GM23248 (cell line): Measurements from ENCODE around the gene TRAF2. TPM values are rescaled to one million over a fixed set of nuclear protein-coding genes. Genes with fewer than 3 reads are reported as not detected.
"Not testable (repeated sequence)": the region's sequence is repeated elsewhere in the genome, so short reads cannot be mapped to it uniquely, and the experiment has no call there.

Experiments used
- DNase-seq: peaks from one replicate; pipeline ENCODE4 v3.0.0-alpha.2; 2015
- H2AFZ ChIP-seq: fragments of 200-600 bp; sonication (generic); 2 replicates; pipeline ENCODE4 v1.6.1; 2016; ENCODE audit warnings: antibody characterized with exemption
- H3F3A ChIP-seq: fragments of 200-600 bp; sonication (generic); 2 replicates; pipeline ENCODE4 v1.6.1; 2016; ENCODE audit warnings: mild to moderate bottlenecking, antibody characterized with exemption, mixed run types; ENCODE audit not compliant: insufficient read depth
- H3K27ac ChIP-seq: fragments of 200-600 bp; sonication (generic); 2 replicates; pipeline ENCODE4 v1.5.1; 2016; ENCODE audit warnings: mild to moderate bottlenecking
- H3K27me3 ChIP-seq: fragments of 200-600 bp; sonication (generic); replicated peaks from 2 replicates; pipeline ENCODE4 v1.6.1; 2016; ENCODE audit warnings: mild to moderate bottlenecking; ENCODE audit not compliant: insufficient read depth
- H3K36me3 ChIP-seq: fragments of 200-600 bp; sonication (generic); 2 replicates; pipeline ENCODE4 v1.6.1; 2016; ENCODE audit warnings: low read depth, mild to moderate bottlenecking
- H3K4me1 ChIP-seq: fragments of 200-600 bp; sonication (generic); 2 replicates; pipeline ENCODE4 v1.6.1; 2016; ENCODE audit warnings: mild to moderate bottlenecking; ENCODE audit not compliant: insufficient read depth
- H3K4me2 ChIP-seq: fragments of 200-600 bp; sonication (generic); one replicate; pipeline ENCODE4 v1.6.1; 2016; ENCODE audit warnings: mild to moderate bottlenecking; ENCODE audit not compliant: unreplicated experiment
- H3K4me3 ChIP-seq: fragments of 200-600 bp; sonication (generic); 2 replicates; pipeline ENCODE4 v1.5.1; 2016; ENCODE audit warnings: mild to moderate bottlenecking
- H3K79me2 ChIP-seq: fragments of 200-600 bp; sonication (generic); 2 replicates; pipeline ENCODE4 v1.6.1; 2016; ENCODE audit warnings: mild to moderate bottlenecking; ENCODE audit not compliant: insufficient read depth
- H3K9ac ChIP-seq: fragments of 200-600 bp; sonication (generic); 2 replicates; pipeline ENCODE4 v1.6.1; 2016; ENCODE audit warnings: mild to moderate bottlenecking
- H3K9me2 ChIP-seq: fragments of 200-600 bp; sonication (generic); 2 replicates; pipeline ENCODE4 v1.6.1; 2016; ENCODE audit warnings: mixed run types, mild to moderate bottlenecking, moderate library complexity; ENCODE audit not compliant: insufficient read depth
- H3K9me3 ChIP-seq: fragments of 200-600 bp; sonication (generic); one replicate; pipeline ENCODE4 v1.6.1; 2017; ENCODE audit warnings: low read depth
- H4K20me1 ChIP-seq: fragments of 200-600 bp; sonication (generic); 2 replicates; pipeline ENCODE4 v1.6.0; 2016; ENCODE audit not compliant: insufficient read depth
- EZH2 ChIP-seq: fragments of 200-600 bp; sonication (generic); IDR thresholded peaks from 2 replicates; pipeline ENCODE4 v1.6.1; 2018; ENCODE audit warnings: antibody characterized with exemption, mild to moderate bottlenecking; ENCODE audit not compliant: insufficient read depth, poor library complexity, severe bottlenecking
- EZH2phosphoT487 ChIP-seq: fragments of 200-600 bp; sonication (generic); IDR thresholded peaks from 2 replicates; pipeline ENCODE4 v1.6.1; 2018; ENCODE audit warnings: antibody characterized with exemption, moderate library complexity, mild to moderate bottlenecking, low read depth; ENCODE audit not compliant: insufficient read depth
- WGBS, 2 experiments: methylation state at CpG; one replicate each; pipeline ENCODE4 v1.1.6; 2015 to 2017; ENCODE audit warnings: low lambda C conversion rate in 2 of 2, low coverage in 1 of 2; ENCODE audit errors: missing lambda C conversion rate in 2 of 2; 5-methylcytosine and 5-hydroxymethylcytosine counted together
- in situ Hi-C: fragments of 300-500 bp; cut with MboI; formaldehyde crosslinking; loops from 2 replicates; pipeline ENCODE4 v1.15.0; 2020
- polyA plus RNA-seq: library from polyadenylated mRNA; unstranded; fragments of >200 nt; fragmentation: Nextera tagmentation; extraction: Ambion mirVana; gene quantifications from 2 replicates; pipeline ENCODE4 v1.2.1, GENCODE V29; 2016
- total RNA-seq: library from RNA; depleted of rRNA; stranded (reverse); fragments of >200 nt; shearing (Covaris generic); gene quantifications from 2 replicates; pipeline ENCODE4 v1.2.3, GENCODE V29; 2014; rRNA removed

The TRAF2 gene
- total RNA-seq (8.1 and 11.5 TPM in 2 replicates), polyA plus RNA-seq (14.3 and 15.0 TPM in 2 replicates)

- peak within 1 kb of the TSS; percentile 89 for H3K4me3 ChIP-seq
- in situ Hi-C loops = no loop called here
- H3K4me2 ChIP-seq = peak within 1 kb of the TSS; percentile 94
- no peaks in the 10 kb centered on the region for H4K20me1 ChIP-seq
- H3K79me2 ChIP-seq = peaks cover 44% of the 10 kb centered on the region
- no peaks in the 10 kb centered on the region for H3K9me2 ChIP-seq
- H3K27ac ChIP-seq = peak within 1 kb of the TSS; percentile 42
- peak within 1 kb of the TSS; percentile 93 for H2AFZ ChIP-seq
- TF ChIP-seq EZH2phosphoT487 (no peak), EZH2 (no peak)
- H3F3A ChIP-seq = 0 out of 2 replicates have a peak, but pooled peaks cover 9% of the 10 kb centered on the region
- 2% methylated on average over 54 to 62 of the region's 88 CpGs for WGBS, 2 experiments
- no peaks in the 10 kb centered on the region for H3K27me3 ChIP-seq
- peak; percentile 99 for DNase-seq
- H3K9ac ChIP-seq = peak within 1 kb of the TSS; percentile 85
- peaks cover 10% of the 10 kb centered on the region for H3K4me1 ChIP-seq
- no peaks in the 10 kb centered on the region for H3K36me3 ChIP-seq
- no peaks in the 10 kb centered on the region for H3K9me3 ChIP-seq
Measured at GRCh38 chr9:136885950-136886578, at the start of gene TRAF2. Gene TRAF2 (plus strand): TSS chr9:136886516. CDS start chr9:136898741, 12,225 bp downstream.

GRCh38 chr9:136837146-136837855 lies 49.0 kb upstream of the TRAF2 start:
- no peaks in the 10 kb centered on the region for H4K20me1 ChIP-seq
- no peak overlapping the region for H2AFZ ChIP-seq
- H3K36me3 ChIP-seq = no peaks in the 10 kb centered on the region
- TF ChIP-seq EZH2 (no peak), EZH2phosphoT487 (no peak)
- no peak overlapping the region for H3K4me3 ChIP-seq
- H3F3A ChIP-seq = no peaks in the 10 kb centered on the region
- H3K4me1 ChIP-seq = peaks cover 13% of the 10 kb centered on the region
- H3K9me3 ChIP-seq = no peaks in the 10 kb centered on the region
- no peaks in the 10 kb centered on the region for H3K9me2 ChIP-seq
- H3K27me3 ChIP-seq = no peaks in the 10 kb centered on the region
- H3K4me2 ChIP-seq = no peak overlapping the region
- WGBS, 2 experiments = 87 to 92% methylated on average over 17 to 27 of the region's 27 CpGs
- in situ Hi-C loops = no loop called here
- DNase-seq = no peak
- H3K79me2 ChIP-seq = no peaks in the 10 kb centered on the region
- no peak overlapping the region for H3K9ac ChIP-seq
- H3K27ac ChIP-seq = no peak overlapping the region

DNA sequence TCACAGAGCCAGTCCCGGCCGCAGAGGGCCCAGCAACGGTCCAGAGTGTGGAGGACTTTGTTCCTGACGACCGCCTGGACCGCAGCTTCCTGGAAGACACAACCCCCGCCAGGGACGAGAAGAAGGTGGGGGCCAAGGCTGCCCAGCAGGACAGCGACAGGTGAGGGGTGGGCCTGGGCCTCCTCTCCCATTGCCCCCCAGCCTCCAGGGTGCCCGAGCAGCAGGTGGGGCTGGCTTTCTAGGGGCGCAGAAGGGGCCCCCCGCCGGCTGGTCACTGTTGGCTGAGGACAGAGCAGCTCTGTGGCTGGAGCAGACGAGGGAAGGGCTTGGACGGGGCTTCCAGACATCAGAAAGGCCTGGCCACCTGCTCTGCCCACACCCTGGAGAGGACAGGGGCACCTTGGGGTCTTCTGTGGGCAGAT lies 48.4 kb upstream of the TRAF2 start:
- peaks cover 13% of the 10 kb centered on the region for H3K4me1 ChIP-seq
- H3K36me3 ChIP-seq, H3K4me3 ChIP-seq, H4K20me1 ChIP-seq, in situ Hi-C loops, H3K4me2 ChIP-seq, H3F3A ChIP-seq, H3K27ac ChIP-seq, H3K9ac ChIP-seq, DNase-seq, H3K27me3 ChIP-seq, H3K9me2 ChIP-seq, H3K79me2 ChIP-seq, H2AFZ ChIP-seq, H3K9me3 ChIP-seq: not testable (repeated sequence)
- 87 to 92% methylated on average over 13 to 15 of the region's 15 CpGs for WGBS, 2 experiments

- TF ChIP-seq EZH2 = no peak
- TF ChIP-seq EZH2phosphoT487 = no peak
- no peaks in the 10 kb centered on the region for H3F3A ChIP-seq
- no peaks in the 10 kb centered on the region for H3K9me3 ChIP-seq
- in situ Hi-C loops = no loop called here
- no peak for DNase-seq
- 85 to 88% methylated on average over 25 to 29 of the region's 29 CpGs for WGBS, 2 experiments
- H3K4me1 ChIP-seq = peaks cover 13% of the 10 kb centered on the region
- no peaks in the 10 kb centered on the region for H3K27me3 ChIP-seq
- no peak overlapping the region for H3K4me2 ChIP-seq
- H4K20me1 ChIP-seq = no peaks in the 10 kb centered on the region
- H3K9ac ChIP-seq = no peak overlapping the region
- no peaks in the 10 kb centered on the region for H3K36me3 ChIP-seq
- H3K9me2 ChIP-seq = no peaks in the 10 kb centered on the region
- H3K79me2 ChIP-seq = no peaks in the 10 kb centered on the region
- no peak overlapping the region for H2AFZ ChIP-seq
- H3K4me3 ChIP-seq = no peak overlapping the region
- no peak overlapping the region for H3K27ac ChIP-seq
Measured at GRCh38 chr9:136838314-136839228, 47.7 kb upstream of the TRAF2 start.
